OCI-LY1 (cell line): ENCODE results near the gene EBPL.

ENCODE experiments used
- H2AFZ ChIP-seq: fragments of 200-600 bp; sonication (generic), shearing (Covaris generic); 2 replicates; pipeline ENCODE4 v1.6.0; 2014; ENCODE audit warnings: antibody characterized with exemption, mild to moderate bottlenecking, low read length
- H3F3A ChIP-seq: fragments of 200-600 bp; sonication (generic), shearing (Covaris generic); 2 replicates; pipeline ENCODE4 v1.6.0; 2014; ENCODE audit warnings: mild to moderate bottlenecking, antibody characterized with exemption, low read length, moderate library complexity; ENCODE audit not compliant: insufficient read depth
- H3K27ac ChIP-seq: fragments of 200-600 bp; sonication (generic); 2 replicates; pipeline ENCODE4 v1.5.1; 2014; ENCODE audit warnings: low read length, mixed run types, mild to moderate bottlenecking, low read depth; ENCODE audit not compliant: poor library complexity, severe bottlenecking
- H3K27me3 ChIP-seq: fragments of 200-600 bp; sonication (generic); 2 replicates; pipeline ENCODE4 v1.6.0; 2014; ENCODE audit warnings: antibody characterized with exemption, mild to moderate bottlenecking, low read length, moderate library complexity; ENCODE audit not compliant: insufficient read depth
- H3K36me3 ChIP-seq: fragments of 200-600 bp; sonication (generic); 2 replicates; pipeline ENCODE4 v1.6.1; 2014; ENCODE audit warnings: mild to moderate bottlenecking, antibody characterized with exemption, low read length, moderate library complexity, mixed read lengths; ENCODE audit not compliant: insufficient read depth
- H3K4me1 ChIP-seq: fragments of 200-600 bp; sonication (generic); 2 replicates; pipeline ENCODE4 v1.5.1; 2014; ENCODE audit warnings: mild to moderate bottlenecking, low read length, moderate library complexity; ENCODE audit not compliant: insufficient read depth, severe bottlenecking
- H3K4me2 ChIP-seq: fragments of 200-600 bp; sonication (generic), shearing (Covaris generic); 2 replicates; pipeline ENCODE4 v1.6.1; 2014; ENCODE audit warnings: low read length
- H3K4me3 ChIP-seq: fragments of 200-600 bp; sonication (generic); 2 replicates; pipeline ENCODE4 v1.5.1; 2014; ENCODE audit warnings: low read length, low read depth, mild to moderate bottlenecking, mixed read lengths; ENCODE audit not compliant: poor library complexity, severe bottlenecking
- H3K79me2 ChIP-seq: fragments of 200-600 bp; shearing (Covaris generic); 2 replicates; pipeline ENCODE4 v1.6.1; 2016; ENCODE audit warnings: mixed run types, low read length, mixed read lengths; ENCODE audit not compliant: insufficient read depth
- H3K9ac ChIP-seq: fragments of 200-600 bp; sonication (generic), shearing (Covaris generic); 2 replicates; pipeline ENCODE4 v1.6.1; 2014; ENCODE audit warnings: mild to moderate bottlenecking, low read length, mixed read lengths
- H3K9me2 ChIP-seq: fragments of 200-600 bp; sonication (generic), shearing (Covaris generic); 2 replicates; pipeline ENCODE4 v1.6.1; 2014; ENCODE audit warnings: low read depth, mild to moderate bottlenecking, low read length, mixed read lengths
- H3K9me3 ChIP-seq: fragments of 200-600 bp; shearing (Covaris generic); 2 replicates; pipeline ENCODE4 v1.6.1; 2014; ENCODE audit warnings: low read length, mixed read lengths
- H4K20me1 ChIP-seq: fragments of 200-600 bp; sonication (generic), shearing (Covaris generic); 2 replicates; pipeline ENCODE4 v1.6.0; 2016; ENCODE audit warnings: mild to moderate bottlenecking, low read length; ENCODE audit not compliant: insufficient read depth
- EZH2 ChIP-seq: fragments of 200-600 bp; sonication (generic), shearing (Covaris generic); IDR thresholded peaks from 2 replicates; pipeline ENCODE4 v1.8.0; 2017; ENCODE audit warnings: borderline replicate concordance, mixed run types, mild to moderate bottlenecking, antibody characterized with exemption, low read length, moderate library complexity, mixed read lengths
- TF ChIP-seq, protein P1 (sequence below): fragments of 200-600 bp; sonication (generic), shearing (Covaris generic); IDR thresholded peaks from 2 replicates; pipeline ENCODE4 v1.5.1; 2017; ENCODE audit warnings: mild to moderate bottlenecking, antibody characterized with exemption, low read length, moderate library complexity, mixed read lengths

EBPL gene

GRCh38 chr13:49649244-49649962, 41.9 kb downstream of the EBPL start:
- no peak overlapping the region for H2AFZ ChIP-seq
- no peaks in the 10 kb centered on the region for H3K36me3 ChIP-seq
- no peak overlapping the region for H3K27ac ChIP-seq
- H3F3A ChIP-seq: no peaks in the 10 kb centered on the region
- H3K4me3 ChIP-seq: no peak overlapping the region
- H3K4me2 ChIP-seq: no peak overlapping the region
- H4K20me1 ChIP-seq: no peaks in the 10 kb centered on the region
- no peaks in the 10 kb centered on the region for H3K9me3 ChIP-seq
- no peak overlapping the region for H3K9ac ChIP-seq
- no peak for TF ChIP-seq EZH2
- TF ChIP-seq, protein P1, sequence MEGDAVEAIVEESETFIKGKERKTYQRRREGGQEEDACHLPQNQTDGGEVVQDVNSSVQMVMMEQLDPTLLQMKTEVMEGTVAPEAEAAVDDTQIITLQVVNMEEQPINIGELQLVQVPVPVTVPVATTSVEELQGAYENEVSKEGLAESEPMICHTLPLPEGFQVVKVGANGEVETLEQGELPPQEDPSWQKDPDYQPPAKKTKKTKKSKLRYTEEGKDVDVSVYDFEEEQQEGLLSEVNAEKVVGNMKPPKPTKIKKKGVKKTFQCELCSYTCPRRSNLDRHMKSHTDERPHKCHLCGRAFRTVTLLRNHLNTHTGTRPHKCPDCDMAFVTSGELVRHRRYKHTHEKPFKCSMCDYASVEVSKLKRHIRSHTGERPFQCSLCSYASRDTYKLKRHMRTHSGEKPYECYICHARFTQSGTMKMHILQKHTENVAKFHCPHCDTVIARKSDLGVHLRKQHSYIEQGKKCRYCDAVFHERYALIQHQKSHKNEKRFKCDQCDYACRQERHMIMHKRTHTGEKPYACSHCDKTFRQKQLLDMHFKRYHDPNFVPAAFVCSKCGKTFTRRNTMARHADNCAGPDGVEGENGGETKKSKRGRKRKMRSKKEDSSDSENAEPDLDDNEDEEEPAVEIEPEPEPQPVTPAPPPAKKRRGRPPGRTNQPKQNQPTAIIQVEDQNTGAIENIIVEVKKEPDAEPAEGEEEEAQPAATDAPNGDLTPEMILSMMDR: no peak
- no peaks in the 10 kb centered on the region for H3K9me2 ChIP-seq
- H3K79me2 ChIP-seq: no peaks in the 10 kb centered on the region
- no peaks in the 10 kb centered on the region for H3K27me3 ChIP-seq
- no peaks in the 10 kb centered on the region for H3K4me1 ChIP-seq

GRCh38 chr13:49646688-49647087, 44.6 kb downstream of the EBPL start:
- H2AFZ ChIP-seq: no peak overlapping the region
- no peaks in the 10 kb centered on the region for H3K79me2 ChIP-seq
- H3K4me3 ChIP-seq: no peak overlapping the region
- 0 out of 2 replicates have a peak, but pooled peaks cover under 1% of the 10 kb centered on the region for H3K36me3 ChIP-seq
- H3F3A ChIP-seq: no peaks in the 10 kb centered on the region
- no peaks in the 10 kb centered on the region for H3K27me3 ChIP-seq
- no peak overlapping the region for H3K9ac ChIP-seq
- H4K20me1 ChIP-seq: no peaks in the 10 kb centered on the region
- no peaks in the 10 kb centered on the region for H3K9me2 ChIP-seq
- no peaks in the 10 kb centered on the region for H3K9me3 ChIP-seq
- H3K4me2 ChIP-seq: no peak overlapping the region
- H3K27ac ChIP-seq: no peak overlapping the region
- TF ChIP-seq EZH2: no peak
- TF ChIP-seq, protein P1: no peak
- peaks cover 14% of the 10 kb centered on the region for H3K4me1 ChIP-seq

DNA sequence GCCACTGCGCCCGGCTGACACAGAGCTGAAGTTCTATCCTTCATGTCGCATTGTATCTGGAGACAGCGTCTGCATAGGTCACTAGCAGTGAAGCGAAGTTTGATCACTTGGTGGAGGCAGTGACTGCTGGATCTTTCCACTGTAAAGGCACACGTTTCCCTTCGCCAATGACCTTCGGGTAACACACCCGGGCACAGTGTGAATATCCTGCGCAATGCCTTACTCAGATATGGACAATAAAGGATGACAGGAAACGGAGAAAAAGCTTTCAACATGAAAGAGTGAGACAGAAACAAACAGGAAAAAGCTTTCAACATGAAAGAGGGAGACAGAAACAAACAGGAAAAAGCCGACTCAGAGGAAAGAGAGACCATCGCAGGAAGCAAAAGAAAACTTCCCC, 45.8 kb downstream of the EBPL start:
- Histone ChIP-seq H3K9me3 (no peaks in the 10 kb centered on the region), H3K27me3 (no peaks in the 10 kb centered on the region)
- TF ChIP-seq EZH2: no peak
- TF ChIP-seq, protein P1: no peak

More for the DNA sequence above, 45.8 kb downstream of the EBPL start:
- Histone ChIP-seq H3K4me2 (no peak overlapping the region), H3K9ac (no peak overlapping the region), H3K9me2 (no peaks in the 10 kb centered on the region), H3K79me2 (no peaks in the 10 kb centered on the region), H3K4me1 (peaks cover 14% of the 10 kb centered on the region), H3F3A (no peaks in the 10 kb centered on the region), H4K20me1 (no peaks in the 10 kb centered on the region), H3K4me3 (no peak overlapping the region), H3K27ac (no peak overlapping the region), H3K36me3 (peaks cover 7% of the 10 kb centered on the region; the same call in 1 of the 2 replicates), H2AFZ (no peak overlapping the region)
